Activated gamma-delta T cell treated with Interleukin-2 at 50 U/mL for 16 hours (primary cell): ENCODE results near the gene RBL1.
"Not testable (repeated sequence)": the region's sequence is repeated elsewhere in the genome, so short reads cannot be mapped to it uniquely, and the experiment has no call there.

Experiments used
- DNase-seq: peaks from one replicate; pipeline ENCODE4 v3.0.0-alpha.2; 2020

The RBL1 gene, protein sequence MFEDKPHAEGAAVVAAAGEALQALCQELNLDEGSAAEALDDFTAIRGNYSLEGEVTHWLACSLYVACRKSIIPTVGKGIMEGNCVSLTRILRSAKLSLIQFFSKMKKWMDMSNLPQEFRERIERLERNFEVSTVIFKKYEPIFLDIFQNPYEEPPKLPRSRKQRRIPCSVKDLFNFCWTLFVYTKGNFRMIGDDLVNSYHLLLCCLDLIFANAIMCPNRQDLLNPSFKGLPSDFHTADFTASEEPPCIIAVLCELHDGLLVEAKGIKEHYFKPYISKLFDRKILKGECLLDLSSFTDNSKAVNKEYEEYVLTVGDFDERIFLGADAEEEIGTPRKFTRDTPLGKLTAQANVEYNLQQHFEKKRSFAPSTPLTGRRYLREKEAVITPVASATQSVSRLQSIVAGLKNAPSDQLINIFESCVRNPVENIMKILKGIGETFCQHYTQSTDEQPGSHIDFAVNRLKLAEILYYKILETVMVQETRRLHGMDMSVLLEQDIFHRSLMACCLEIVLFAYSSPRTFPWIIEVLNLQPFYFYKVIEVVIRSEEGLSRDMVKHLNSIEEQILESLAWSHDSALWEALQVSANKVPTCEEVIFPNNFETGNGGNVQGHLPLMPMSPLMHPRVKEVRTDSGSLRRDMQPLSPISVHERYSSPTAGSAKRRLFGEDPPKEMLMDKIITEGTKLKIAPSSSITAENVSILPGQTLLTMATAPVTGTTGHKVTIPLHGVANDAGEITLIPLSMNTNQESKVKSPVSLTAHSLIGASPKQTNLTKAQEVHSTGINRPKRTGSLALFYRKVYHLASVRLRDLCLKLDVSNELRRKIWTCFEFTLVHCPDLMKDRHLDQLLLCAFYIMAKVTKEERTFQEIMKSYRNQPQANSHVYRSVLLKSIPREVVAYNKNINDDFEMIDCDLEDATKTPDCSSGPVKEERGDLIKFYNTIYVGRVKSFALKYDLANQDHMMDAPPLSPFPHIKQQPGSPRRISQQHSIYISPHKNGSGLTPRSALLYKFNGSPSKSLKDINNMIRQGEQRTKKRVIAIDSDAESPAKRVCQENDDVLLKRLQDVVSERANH

DNA sequence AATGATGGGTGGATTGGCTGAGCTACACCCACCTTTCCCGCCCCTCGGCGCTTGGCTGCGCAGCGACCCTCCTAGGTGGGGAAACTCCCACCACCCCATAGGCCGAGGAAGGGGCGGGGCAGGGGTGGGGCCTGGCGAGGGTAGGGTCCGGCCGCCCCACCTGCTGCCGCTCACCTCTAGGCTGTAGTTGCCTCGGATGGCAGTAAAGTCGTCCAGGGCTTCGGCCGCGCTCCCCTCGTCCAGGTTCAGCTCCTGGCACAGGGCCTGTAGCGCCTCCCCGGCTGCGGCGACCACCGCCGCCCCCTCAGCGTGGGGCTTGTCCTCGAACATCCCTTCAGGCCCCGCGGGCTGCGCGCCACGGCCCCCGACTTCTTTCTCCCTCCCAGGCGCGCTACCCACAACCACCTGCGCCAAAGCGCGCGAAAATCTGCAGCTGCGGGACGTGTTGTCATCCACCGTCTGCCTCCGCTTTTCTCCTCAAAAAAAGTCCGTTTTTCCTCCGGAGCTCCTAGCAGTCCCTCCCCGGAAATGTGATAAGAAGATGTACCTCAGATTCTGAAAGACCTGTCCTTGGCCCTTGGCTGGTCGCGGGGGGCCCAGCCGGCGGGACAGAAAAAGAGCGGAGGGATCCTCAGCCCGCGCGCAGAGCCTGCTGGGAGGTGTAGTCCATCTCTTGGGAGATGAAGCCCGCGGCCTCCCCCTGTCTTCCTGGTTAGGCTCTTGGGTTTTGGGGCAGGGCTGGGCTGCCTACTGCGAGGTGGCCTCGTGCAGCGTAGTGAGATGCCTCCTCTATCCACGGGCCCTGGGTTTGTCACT is at the start of gene RBL1:
RBL1 (minus strand) TSS at position 399 of the 816 bp plus-strand sequence; CDS start at position 330, 69 bp downstream.
- peak; percentile 80 for DNase-seq

DNA sequence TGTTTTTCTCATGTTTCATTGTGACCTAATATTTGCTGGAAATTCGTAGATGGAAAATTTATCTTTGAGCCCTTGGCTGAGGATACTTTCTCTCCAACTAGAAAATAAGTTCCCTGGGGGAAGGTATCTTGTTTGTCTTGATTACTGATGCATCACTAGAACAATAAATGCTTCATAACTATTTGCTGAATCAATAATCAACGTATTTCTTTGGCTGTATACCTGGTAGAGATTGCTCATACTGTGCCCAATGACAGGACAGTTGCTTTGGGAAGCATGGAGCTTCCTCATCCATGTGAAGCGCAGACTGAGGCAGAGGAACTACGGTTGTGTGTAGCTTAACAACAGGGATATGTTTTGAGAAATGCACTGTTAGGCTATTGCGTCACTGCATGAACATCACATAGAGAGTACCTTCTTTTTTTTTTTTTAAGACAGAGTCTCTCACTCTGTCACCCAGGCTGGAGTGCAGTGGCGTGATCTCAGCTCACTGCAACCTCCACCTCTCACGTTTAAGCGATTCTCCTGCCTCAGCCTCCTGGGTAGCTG is 49.1 kb upstream of the RBL1 start:
- no peak for DNase-seq

DNA sequence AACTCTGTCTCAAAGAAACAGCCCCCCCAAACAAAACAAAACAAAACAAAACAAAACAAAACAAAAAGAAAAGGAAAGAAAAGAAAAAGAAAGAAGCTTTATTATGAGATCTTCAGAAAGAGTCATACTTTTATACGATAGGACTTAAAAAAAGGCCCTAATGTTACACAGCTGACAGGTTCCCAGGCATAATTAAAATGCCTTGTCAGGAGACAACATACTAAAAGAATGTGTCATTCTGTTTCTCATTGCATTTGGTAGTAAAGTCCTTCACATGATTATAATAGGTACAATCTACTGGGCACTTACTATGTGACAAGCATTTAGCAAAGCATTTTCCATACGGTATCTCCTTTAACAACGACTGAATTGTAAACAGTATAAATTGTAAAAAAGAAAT is 46.9 kb upstream of the RBL1 start:
- DNase-seq, result no peak

DNA sequence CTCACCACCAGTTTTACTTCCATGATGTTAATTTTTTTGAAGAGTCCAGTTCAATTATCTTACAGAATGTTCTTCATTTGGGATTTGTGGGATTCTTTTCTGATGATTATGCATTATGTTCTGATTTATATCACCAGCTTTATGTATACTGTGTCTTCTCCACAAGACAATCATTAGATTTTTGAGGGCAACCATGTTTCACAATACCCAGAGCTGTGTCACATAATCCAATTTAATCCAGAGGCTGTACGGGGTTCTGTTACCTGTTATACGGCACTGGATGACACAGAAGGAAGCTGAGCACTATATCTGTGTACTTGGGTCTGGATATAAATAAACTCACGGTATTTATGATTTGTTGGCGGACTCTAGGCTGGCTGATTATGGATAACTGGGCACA is 41.8 kb upstream of the RBL1 start:
- no peak for DNase-seq

DNA sequence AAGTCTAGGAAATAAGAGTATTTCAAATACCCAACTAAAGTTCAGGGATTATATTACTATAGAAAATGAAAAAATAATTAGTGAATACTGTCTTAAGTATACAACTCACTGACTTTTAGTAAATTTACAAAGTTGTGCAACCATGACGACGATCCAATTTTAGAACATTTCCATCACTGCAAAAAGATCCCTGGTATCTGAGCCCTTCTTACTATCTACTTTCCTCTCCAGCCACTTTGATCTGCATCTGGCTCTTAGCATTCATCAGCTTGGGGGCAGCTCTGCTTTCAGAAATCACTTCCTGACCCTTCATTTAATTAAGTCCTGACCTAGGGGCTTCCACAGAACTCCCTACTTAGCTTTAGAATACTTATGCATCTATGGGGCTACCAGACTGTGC is 38.2 kb upstream of the RBL1 start:
- no peak for DNase-seq

DNA sequence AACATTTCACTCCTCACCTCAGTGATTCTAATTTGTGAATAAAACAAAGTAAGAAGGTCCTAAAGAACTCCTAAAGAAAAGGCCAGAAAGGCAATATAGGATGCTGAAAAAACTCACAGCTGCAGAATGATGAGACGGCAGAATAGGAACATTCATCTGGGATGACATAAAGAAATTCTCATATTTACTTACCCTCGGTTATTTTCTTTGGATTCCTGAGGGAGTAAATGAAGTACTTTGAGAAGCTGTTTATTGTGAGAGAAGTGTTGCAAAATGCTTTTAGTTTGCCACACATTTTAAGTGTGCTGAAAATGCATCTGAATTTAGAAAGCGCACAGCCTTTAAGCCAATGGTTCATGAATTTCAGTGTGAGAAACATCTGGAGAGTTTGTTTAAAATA is 35.7 kb upstream of the RBL1 start:
- no peak for DNase-seq

DNA sequence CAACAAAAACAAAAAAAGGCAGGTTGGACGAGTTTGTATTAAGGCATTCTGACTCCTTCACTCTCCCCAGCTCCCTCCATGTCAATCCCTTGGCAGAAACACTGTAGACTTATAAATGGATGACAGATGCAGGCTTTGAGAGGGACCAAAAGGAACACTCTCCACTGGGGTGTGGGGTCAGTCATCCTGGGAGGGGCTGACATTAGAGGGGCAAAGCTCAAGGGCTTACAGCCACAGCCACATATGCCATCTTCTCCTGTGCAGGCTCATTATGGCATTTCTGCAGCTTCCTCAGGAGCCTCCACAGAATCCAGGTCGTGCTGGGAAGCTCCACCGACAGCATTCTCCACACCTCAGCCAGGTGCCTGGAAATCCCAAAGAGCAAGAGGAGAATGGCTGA is 33.0 kb upstream of the RBL1 start:
- DNase-seq, result no peak

DNA sequence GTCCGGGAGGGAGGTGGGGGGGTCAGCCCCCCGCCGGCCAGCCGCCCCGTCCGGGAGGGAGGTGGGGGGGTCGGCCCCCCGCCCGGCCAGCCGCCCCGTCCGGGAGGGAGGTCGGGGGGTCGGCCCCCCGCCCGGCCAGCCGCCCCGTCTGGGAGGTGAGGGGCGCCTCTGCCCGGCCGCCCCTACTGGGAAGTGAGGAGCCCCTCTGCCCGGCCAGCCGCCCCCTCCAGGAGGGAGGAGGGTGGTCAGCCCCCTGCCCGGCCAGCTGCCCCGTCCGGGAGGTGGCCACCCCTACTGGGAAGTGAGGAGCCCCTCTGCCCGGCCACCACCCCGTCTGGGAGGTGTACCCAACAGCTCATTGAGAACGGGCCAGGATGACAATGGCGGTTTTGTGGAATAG is 30.5 kb upstream of the RBL1 start:
- DNase-seq, result not testable (repeated sequence)

DNA sequence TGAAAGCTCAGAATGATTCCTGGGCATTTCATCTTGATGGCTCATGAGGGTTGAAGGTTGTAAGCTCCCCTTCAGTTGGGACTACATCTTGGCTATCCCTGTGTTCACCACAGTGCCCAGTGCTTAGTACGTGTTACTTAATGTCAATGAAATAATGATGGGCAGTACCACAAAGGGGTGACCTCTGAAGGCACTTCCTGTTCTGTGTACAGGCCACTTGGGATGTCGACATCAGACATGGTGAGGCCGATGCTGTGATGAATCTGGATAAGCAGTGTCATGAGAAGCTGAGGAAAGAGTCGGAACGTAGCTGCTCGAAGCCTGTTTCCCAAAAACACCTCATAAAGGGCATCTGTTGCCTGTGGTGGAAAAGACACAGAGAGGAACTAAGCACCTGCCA is 27.6 kb upstream of the RBL1 start:
- DNase-seq, result no peak

DNA sequence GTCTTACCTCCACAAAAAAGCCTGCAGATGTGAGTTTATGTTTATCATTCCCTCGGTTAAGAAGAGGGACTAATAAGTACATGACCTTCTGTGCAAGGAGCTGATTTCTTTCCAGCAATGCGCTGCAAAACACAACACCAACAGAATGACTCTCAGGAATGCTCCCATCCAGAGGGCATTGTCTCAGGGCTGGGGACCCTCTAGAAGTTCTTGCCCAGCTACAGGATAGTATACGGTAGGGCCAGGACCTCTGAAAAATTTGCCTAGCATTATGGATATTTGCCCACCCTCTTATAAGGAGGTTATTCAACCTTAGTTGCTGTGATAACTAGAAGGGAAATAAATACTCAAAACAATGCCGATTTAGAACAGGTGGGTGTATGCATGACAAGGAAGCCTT is 24.7 kb upstream of the RBL1 start:
- DNase-seq, result no peak

DNA sequence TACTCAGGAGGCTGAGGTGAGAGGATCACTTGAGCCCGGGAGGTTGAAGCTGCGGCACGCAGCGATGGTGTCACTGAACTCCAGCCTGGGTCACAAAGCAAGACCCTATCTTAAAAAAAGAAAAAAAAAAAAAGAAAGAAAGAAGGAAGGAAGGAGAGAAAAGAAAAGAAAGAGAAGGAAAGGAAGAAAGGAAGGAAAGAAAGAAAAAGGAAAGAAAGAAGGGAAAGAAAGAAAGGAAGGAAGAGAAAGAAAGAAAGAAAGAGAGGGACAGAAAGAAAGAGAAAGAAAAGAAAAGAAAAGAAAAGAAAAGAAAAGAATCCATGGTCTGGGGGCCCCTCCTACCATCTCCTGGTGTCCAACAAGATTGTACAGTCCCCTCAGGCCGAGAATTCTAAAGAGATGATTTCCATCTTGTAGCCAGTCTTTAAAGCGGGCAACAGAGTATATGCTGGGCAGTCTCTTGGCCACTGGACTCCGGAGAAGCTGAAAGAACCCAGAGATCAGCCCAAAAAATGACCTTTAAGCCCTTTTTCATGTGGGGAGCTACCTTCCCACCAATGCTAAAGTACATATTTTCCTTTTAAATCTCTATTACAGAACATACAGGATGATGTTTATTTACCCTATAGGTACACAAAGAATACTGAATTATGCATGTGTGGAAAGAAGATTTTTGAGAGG is 23.7 kb upstream of the RBL1 start:
- no peak for DNase-seq

DNA sequence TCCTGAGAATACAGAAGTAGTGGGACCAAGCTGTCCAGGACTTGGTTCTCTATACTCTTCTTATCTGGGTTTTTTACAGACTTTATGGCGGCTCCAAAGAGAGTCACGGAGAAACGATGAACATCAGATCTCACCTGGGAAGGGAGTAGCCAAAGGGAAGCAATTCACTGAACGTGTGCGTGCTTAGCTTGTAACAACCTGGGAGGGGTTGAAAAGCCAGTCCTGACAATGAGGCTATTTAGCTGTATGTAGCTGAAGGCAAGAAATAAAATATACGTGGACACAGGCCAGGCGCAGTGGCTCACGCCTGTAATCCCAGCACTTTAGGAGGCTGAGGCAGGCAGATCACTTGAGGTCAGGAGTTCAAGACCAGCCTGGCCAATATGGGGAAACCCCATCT is 18.2 kb upstream of the RBL1 start:
- no peak for DNase-seq

DNA sequence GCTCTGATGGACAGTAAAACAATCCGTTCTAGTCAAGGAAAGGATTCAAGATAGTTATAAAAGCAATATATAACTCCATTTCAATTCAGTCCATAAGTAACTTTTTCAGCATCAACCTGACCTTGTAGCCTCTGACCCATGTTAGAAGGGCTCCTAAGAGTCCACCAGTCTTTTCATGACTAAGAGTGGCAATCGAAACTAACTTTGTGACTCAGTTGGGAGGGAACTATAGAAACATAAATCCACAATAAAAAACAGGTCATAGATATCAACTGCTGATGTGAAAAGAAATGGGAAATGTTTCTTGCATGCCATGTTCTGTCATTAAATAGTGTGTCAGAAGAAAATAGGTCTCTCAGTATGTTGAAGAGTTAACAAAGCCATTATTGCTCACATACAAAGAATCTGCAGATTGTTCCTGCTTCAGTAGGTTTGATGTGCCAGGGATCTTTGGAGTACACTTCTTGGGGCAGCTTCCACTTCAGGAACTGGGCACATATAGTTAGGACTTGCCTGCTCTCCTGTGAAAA is 16.2 kb upstream of the RBL1 start:
- no peak for DNase-seq

DNA sequence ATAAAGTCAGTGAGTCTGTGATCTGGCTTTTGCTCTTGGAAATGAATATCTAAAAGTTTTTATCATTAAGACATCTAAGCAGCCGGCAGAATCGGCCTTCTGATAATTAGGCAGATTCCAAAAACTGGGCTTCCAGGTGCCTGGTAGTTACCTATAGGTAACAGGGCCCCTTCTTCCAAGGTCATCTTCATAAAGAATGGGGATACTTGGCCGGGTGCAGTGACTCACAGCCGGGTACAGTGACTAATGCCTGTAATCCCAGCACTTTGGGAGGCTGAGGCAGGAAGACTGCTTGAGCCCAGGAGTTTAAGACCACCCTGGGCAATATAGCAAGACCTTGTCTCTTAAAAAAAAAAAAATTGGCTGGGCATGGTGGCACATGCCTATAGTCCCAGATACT is 12.9 kb upstream of the RBL1 start:
- DNase-seq, result no peak

DNA sequence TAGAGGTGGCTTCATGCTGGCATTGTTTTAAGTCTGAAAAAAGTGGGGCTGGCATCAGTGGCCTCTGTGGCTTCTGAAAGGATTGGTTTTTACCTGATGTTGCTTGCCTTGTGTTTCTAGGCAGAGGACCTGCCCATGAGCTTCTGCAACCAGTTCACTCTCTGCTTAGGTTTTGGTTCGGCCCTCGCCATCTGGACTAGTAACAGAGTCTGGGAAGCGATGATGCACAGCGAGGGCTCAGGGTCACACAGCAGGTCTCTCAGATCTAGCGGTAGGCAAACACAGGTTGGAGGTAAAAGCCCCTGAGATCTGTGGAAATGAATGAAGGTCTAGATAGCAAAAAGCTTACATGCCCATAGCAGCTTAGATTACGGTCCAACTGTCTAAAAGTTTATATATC is 6.8 kb upstream of the RBL1 start:
- no peak for DNase-seq

DNA sequence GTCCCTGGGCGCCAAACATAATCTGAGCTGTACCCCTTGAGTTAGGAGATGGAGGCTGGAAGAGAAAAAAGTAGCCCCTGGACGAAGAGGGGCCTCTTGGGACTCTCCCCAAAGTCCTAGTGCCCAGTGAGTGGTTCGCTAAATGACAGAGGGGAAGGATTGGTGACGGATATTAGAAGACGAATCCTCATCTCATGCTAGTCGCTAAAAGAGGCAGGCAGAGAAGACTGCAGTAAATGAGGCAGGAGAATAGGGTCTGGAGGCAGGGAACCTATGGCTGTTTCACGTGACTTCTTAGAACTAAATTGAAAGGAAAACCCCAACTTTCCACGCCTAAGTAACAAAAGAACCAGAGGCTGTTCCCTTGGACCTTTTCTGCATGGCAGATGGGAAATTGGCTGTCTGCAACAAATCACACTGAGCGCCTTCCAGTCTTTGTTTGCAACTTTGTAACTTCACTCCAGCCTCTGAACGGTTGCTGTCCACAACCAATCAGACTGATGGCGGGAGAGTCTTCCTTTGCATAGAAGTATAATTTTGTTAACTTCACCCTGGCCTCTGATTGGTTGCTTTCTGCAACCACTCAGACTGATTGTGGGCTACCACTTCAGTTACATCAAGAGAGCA is 731 bp upstream of the RBL1 start:
- DNase-seq, result no peak

DNA sequence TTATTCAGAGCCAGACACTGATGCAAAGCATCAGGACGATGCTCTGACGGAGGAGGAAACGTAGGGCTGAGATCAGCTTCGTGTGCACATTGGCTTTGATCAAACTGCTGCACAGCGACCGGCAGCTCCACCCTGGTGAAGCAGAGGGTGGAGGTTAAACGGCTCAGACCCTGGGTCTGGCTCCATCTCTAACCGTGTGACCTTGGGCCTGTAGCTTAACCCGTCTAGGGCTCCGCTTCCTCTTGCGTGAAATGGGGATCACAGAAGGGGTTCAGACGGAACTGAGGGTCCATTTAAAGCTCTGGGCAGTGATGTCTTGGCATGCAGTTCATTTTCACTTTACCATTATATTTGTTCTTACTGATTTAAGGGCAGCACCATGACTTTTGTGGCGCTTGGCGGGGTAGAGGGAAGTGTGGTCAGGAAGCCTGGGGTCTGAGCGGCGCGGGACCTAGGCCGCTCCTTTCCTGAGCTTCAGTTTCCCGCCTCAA is 644 bp downstream of the RBL1 start:
- peak; percentile 18 for DNase-seq

DNA sequence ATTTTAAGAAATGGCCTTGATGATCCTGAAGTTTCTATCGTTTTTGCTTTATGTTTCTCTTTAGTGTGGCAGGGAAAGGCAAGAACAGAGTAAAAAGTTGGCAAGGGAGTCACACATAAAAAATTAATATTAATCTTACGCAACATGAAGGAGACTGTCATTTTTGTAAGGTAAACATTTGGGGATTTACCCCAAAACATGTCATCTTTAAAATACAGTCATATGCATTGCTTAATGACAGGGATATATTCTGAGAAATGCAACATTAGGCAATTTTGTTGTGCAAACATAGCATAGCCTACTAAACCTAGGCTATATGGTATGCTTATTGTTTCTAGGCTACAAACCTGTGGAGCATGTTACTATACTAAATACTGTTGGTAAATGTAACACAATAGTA is 5.4 kb downstream of the RBL1 start:
- no peak for DNase-seq

DNA sequence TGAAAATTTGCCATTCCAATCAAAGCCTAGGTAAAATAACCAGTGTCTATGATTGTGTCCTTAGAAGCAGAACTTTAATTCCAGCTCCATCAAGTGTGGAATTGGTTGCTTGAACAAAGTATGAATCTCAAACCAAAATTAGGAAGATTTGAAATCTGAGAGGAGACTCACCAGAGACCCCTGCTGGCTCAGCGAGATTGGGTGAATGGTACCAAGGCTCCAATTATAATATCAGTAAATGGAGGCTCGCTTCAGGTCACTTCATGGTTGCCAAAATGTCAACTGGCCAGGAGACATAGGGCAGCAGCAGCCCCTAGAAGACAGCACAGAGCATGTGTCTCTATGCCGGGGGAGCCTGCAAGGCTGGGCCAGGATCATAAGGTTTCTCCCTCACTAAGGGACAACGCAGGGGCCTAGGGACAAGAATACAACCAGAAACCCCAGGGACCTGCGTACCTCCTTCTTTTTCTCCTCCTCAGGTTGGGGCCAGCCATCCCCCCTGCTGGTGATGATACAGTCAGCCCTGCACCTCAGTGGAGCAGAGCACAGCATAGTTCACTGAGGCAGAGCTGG is 14.0 kb downstream of the RBL1 start:
- DNase-seq, result peak; percentile 49

DNA sequence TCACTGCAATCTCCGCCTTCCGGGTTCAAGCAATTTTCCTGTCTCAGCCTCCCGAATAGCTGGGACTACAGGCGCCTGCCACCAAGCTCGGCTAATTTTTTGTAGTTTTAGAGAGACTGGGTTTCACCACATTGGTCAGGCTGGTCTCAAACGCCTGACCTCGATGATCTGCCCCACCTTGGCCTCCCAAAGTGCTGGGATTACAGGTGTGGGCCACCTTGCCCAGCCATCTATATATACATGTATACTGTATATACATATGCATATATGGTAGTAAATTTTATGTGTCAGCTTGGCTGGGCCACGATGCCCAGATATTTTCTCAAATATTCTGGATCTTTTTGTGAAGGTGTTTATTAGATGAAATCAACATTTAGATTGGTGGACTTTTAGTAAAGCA is 18.8 kb downstream of the RBL1 start:
- DNase-seq, result no peak
